ENCODE measurements around the gene PHF20. TPM values are rescaled to one million over a fixed set of nuclear protein-coding genes. Genes with fewer than 3 reads are reported as not detected.

Gene PHF20
- total and polyA plus RNA-seq, 2 of the 13 experiments (the other 11 are each of a cell fraction or from before 2014, with no cell fraction given) = 22.8 to 34.1 TPM

GRCh38 chr20:35954200-35954906 lies 182.5 kb downstream of the PHF20 start, which contains the start of gene SCAND1 (continued):
- TF ChIP-seq ZNF282 (IDR thresholded peaks at IDR 0.05; ENCODE audit: partially characterized antibody) (no peak), MIER2 (CRISPR knock-in tag; IDR thresholded peaks at IDR 0.05) (peak; percentile 86), XBP1 (CRISPR knock-in tag; IDR thresholded peaks at IDR 0.05) (peak; percentile 66; the same call in 1 of the 2 replicates), PPARG (CRISPR knock-in tag; conservative IDR thresholded peaks at IDR 0.05) (peak; percentile 76), ZNF773 (CRISPR knock-in tag; IDR thresholded peaks at IDR 0.05; ENCODE audit: borderline replicate concordance) (0 out of 2 replicates have a peak, but pooled peaks have one; percentile 73), HNF1A (IDR thresholded peaks at IDR 0.05; ENCODE audit: low read depth) (no peak; the same call in 1 of the 2 replicates), HNF1A (CRISPR knock-in tag; IDR thresholded peaks at IDR 0.05; ENCODE audit: borderline replicate concordance) (peak; percentile 87; the same call in 1 of the 2 replicates), REL (CRISPR knock-in tag; conservative IDR thresholded peaks at IDR 0.05) (peak; percentile 97), KAT7 (CRISPR knock-in tag; IDR thresholded peaks at IDR 0.05; ENCODE audit: borderline replicate concordance) (peak; percentile 96), RFXANK (CRISPR knock-in tag; IDR thresholded peaks at IDR 0.05) (peak; percentile 94), UBTF (CRISPR knock-in tag; IDR thresholded peaks at IDR 0.05) (peak; percentile 99), JUN (CRISPR knock-in tag; IDR thresholded peaks at IDR 0.05) (peak; percentile 66; the same call in 1 of the 2 replicates), TCF7L2 (IDR thresholded peaks at IDR 0.05; ENCODE audit: low read depth, low read length) (no peak), ZNF253 (CRISPR knock-in tag; IDR thresholded peaks at IDR 0.05; ENCODE audit: borderline replicate concordance) (peak; percentile 21), ZNF652 (CRISPR knock-in tag; IDR thresholded peaks at IDR 0.05; ENCODE audit: borderline replicate concordance, low read depth) (peak; percentile 63; the same call in 1 of the 2 replicates), ONECUT2 (CRISPR knock-in tag; IDR thresholded peaks at IDR 0.05) (peak; percentile 27; the same call in 1 of the 2 replicates), ZSCAN30 (CRISPR knock-in tag; IDR thresholded peaks at IDR 0.05) (no peak; the same call in 1 of the 2 replicates), BRCA1 (CRISPR knock-in tag; IDR thresholded peaks at IDR 0.05) (peak; percentile 98), ESRRA (CRISPR knock-in tag; IDR thresholded peaks at IDR 0.05; ENCODE audit: low read depth) (peak; percentile 90), MXI1 (IDR thresholded peaks at IDR 0.05; ENCODE audit: borderline replicate concordance, low read depth, low read length) (peak; percentile 98), ZNF326 (CRISPR knock-in tag; IDR thresholded peaks at IDR 0.05; ENCODE audit: borderline replicate concordance) (peak; percentile 7; the same call in 1 of the 2 replicates), FUBP1 (CRISPR knock-in tag; IDR thresholded peaks at IDR 0.05; ENCODE audit: borderline replicate concordance) (peak; percentile 67; the same call in 1 of the 2 replicates), CHD4 (IDR thresholded peaks at IDR 0.05; ENCODE audit: borderline replicate concordance, low read length) (no peak)
